GF-D8 (cell line): Measurements from ENCODE around the gene SLC6A2.
"Not testable (repeated sequence)": the region's sequence is repeated elsewhere in the genome, so short reads cannot be mapped to it uniquely, and the experiment has no call there.

ENCODE experiments used
- DNase-seq: peaks from one replicate; lab custom pipeline; 2025; lab: John Stamatoyannopoulos, UW

The SLC6A2 gene

GRCh38 chr16:55655897-55656681 is at the start of gene SLC6A2:
Gene SLC6A2, plus strand, starts transcription at chr16:55655988. Its CDS starts 707 bp downstream, at chr16:55656695.
- DNase-seq, result no peak

- no peak for DNase-seq
Measured at GRCh38 chr16:55613613-55614335, 42.0 kb upstream of the SLC6A2 start.

- DNase-seq, result no peak
Measured at GRCh38 chr16:55615071-55615470, 40.7 kb upstream of the SLC6A2 start.

- not testable (repeated sequence) for DNase-seq
Measured at GRCh38 chr16:55615670-55616069, 40.1 kb upstream of the SLC6A2 start.

GRCh38 chr16:55621771-55622170 is 34.0 kb upstream of the SLC6A2 start:
- no peak for DNase-seq

GRCh38 chr16:55622272-55622671 is 33.5 kb upstream of the SLC6A2 start:
- no peak for DNase-seq

- DNase-seq, result no peak
Measured at GRCh38 chr16:55622930-55623561, 32.7 kb upstream of the SLC6A2 start.

GRCh38 chr16:55623640-55624039 is 32.1 kb upstream of the SLC6A2 start:
- no peak for DNase-seq

GRCh38 chr16:55624696-55625095 is 31.1 kb upstream of the SLC6A2 start:
- DNase-seq, result no peak

- no peak for DNase-seq
Measured at GRCh38 chr16:55625843-55626242, 29.9 kb upstream of the SLC6A2 start.

- DNase-seq, result no peak
Measured at GRCh38 chr16:55628306-55628968, 27.4 kb upstream of the SLC6A2 start.

GRCh38 chr16:55630774-55631173 is 25.0 kb upstream of the SLC6A2 start:
- no peak for DNase-seq

GRCh38 chr16:55632259-55632658 is 23.5 kb upstream of the SLC6A2 start:
- DNase-seq, result no peak

GRCh38 chr16:55634193-55634592 is 21.6 kb upstream of the SLC6A2 start:
- no peak for DNase-seq

GRCh38 chr16:55638256-55638655 is 17.5 kb upstream of the SLC6A2 start:
- DNase-seq, result no peak

- DNase-seq, result no peak
Measured at GRCh38 chr16:55640701-55641327, 15.0 kb upstream of the SLC6A2 start.

GRCh38 chr16:55641430-55642056 is 14.2 kb upstream of the SLC6A2 start:
- no peak for DNase-seq

- DNase-seq, result no peak
Measured at GRCh38 chr16:55642611-55643010, 13.2 kb upstream of the SLC6A2 start.

- DNase-seq, result no peak
Measured at GRCh38 chr16:55643161-55643970, 12.4 kb upstream of the SLC6A2 start.

- DNase-seq, result no peak
Measured at GRCh38 chr16:55645986-55646385, 9.8 kb upstream of the SLC6A2 start.

- DNase-seq, result no peak
Measured at GRCh38 chr16:55647343-55647742, 8.4 kb upstream of the SLC6A2 start.
